Right renal cortex interstitium (tissue), 3 donors: ENCODE measurements around the gene B3GAT1. TPM values are rescaled to one million over a fixed set of nuclear protein-coding genes. Genes with fewer than 3 reads are reported as not detected.

Experiments
- DNase-seq, 3 donors: peaks; one replicate each; pipeline ENCODE4 v3.0.0-alpha.2; 2013; ENCODE audit warnings: low read depth in 3 of 3, low spot score in 2 of 3
- polyA plus RNA-seq, 3 donors: library from polyadenylated mRNA; unstranded; fragments of 120-200 nt; gene quantifications; one replicate each; pipeline ENCODE4 v1.2.1, GENCODE V29; 2013; ENCODE audit not compliant: insufficient read length in 3 of 3

Gene B3GAT1
- polyA plus RNA-seq, 3 donors: 2.9 to 3.3 (median 3.3) TPM

GRCh38 chr11:134413043-134413825, 1.2 kb upstream of the B3GAT1 start:
- no peak for DNase-seq

- no peak for DNase-seq
Measured at GRCh38 chr11:134410766-134411165, 1.3 kb downstream of the B3GAT1 start.

GRCh38 chr11:134409552-134410429, 2.3 kb downstream of the B3GAT1 start:
- DNase-seq: no peak

- no peak for DNase-seq
Measured at GRCh38 chr11:134407923-134408322, 4.1 kb downstream of the B3GAT1 start.

- no peak for DNase-seq
Measured at GRCh38 chr11:134407321-134407828, 4.7 kb downstream of the B3GAT1 start.

GRCh38 chr11:134406264-134407185, 5.5 kb downstream of the B3GAT1 start:
- no peak for DNase-seq

GRCh38 chr11:134405841-134406240, 6.2 kb downstream of the B3GAT1 start:
- no peak for DNase-seq

- DNase-seq: no peak
Measured at GRCh38 chr11:134405436-134405835, 6.6 kb downstream of the B3GAT1 start.

- no peak for DNase-seq
Measured at GRCh38 chr11:134404575-134405341, 7.3 kb downstream of the B3GAT1 start.

GRCh38 chr11:134402910-134403309, 9.1 kb downstream of the B3GAT1 start:
- DNase-seq: no peak

- no peak for DNase-seq
Measured at GRCh38 chr11:134401825-134402809, 9.9 kb downstream of the B3GAT1 start.

GRCh38 chr11:134399996-134400395, 12.0 kb downstream of the B3GAT1 start:
- DNase-seq: no peak

- DNase-seq: no peak
Measured at GRCh38 chr11:134399293-134399654, 12.8 kb downstream of the B3GAT1 start.

GRCh38 chr11:134398644-134399292, 13.3 kb downstream of the B3GAT1 start:
- DNase-seq: no peak

- no peak for DNase-seq
Measured at GRCh38 chr11:134398079-134398444, 14.0 kb downstream of the B3GAT1 start.

GRCh38 chr11:134397304-134398078, 14.6 kb downstream of the B3GAT1 start:
- no peak for DNase-seq

- DNase-seq: no peak
Measured at GRCh38 chr11:134395002-134395401, 17.0 kb downstream of the B3GAT1 start.
